Adipocyte (in vitro differentiated cells): ENCODE measurements around the gene BLVRB.
"Not testable (repeated sequence)": the region's sequence is repeated elsewhere in the genome, so short reads cannot be mapped to it uniquely, and the experiment has no call there.

Experiments
- DNase-seq: peaks from one replicate; pipeline ENCODE4 v3.0.0-alpha.2; 2015; ENCODE audit warnings: low read depth
- H3K27me3 ChIP-seq: replicated peaks from 2 replicates; pipeline ENCODE4 v1.7.0; 2013; ENCODE audit warnings: mild to moderate bottlenecking, low read length, moderate library complexity; ENCODE audit not compliant: control insufficient read depth, insufficient read depth
- H3K36me3 ChIP-seq: 2 replicates; pipeline ENCODE4 v1.7.0; 2013; ENCODE audit warnings: low read length, mild to moderate bottlenecking, moderate library complexity; ENCODE audit not compliant: control insufficient read depth, insufficient read depth, severe bottlenecking
- H3K4me1 ChIP-seq: 2 replicates; pipeline ENCODE4 v1.7.0; 2013; ENCODE audit warnings: mild to moderate bottlenecking, low read length, moderate library complexity; ENCODE audit not compliant: control insufficient read depth, insufficient read depth
- H3K4me3 ChIP-seq: 2 replicates; pipeline ENCODE4 v1.7.0; 2013; ENCODE audit warnings: mild to moderate bottlenecking, low read length, moderate library complexity
- H3K9ac ChIP-seq: 2 replicates; pipeline ENCODE4 v1.7.0; 2013; ENCODE audit warnings: mild to moderate bottlenecking, low read length, moderate library complexity
- H3K9me3 ChIP-seq: 2 replicates; pipeline ENCODE4 v1.7.0; 2013; ENCODE audit warnings: mild to moderate bottlenecking, low read length, moderate library complexity; ENCODE audit not compliant: control insufficient read depth

The BLVRB gene

GRCh38 chr19:40430242-40430641 is 35.3 kb downstream of the BLVRB start:
- DNase-seq, H3K36me3 ChIP-seq, H3K9ac ChIP-seq, H3K27me3 ChIP-seq, H3K9me3 ChIP-seq, H3K4me3 ChIP-seq: not testable (repeated sequence)
- peaks cover 16% of the 10 kb centered on the region for H3K4me1 ChIP-seq

DNA sequence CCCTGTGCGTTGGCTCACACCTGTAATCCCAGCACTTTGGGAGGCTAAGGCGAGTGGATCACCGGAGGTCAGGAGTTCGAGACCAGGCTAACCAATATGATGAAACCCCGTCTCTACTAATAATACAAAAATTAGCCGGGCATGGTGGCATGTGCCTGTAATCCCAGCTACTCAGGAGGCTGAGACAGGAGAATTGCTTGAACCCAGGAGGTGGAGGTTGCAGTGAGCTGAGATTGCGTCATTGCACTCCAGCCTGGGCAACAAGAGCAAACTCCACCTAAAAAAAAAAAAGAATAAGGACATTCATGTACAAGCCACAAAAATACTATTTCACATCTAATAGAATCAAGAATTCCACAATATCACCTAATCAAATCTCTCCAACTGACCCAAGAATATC is 37.3 kb downstream of the BLVRB start:
- H3K9ac ChIP-seq, H3K9me3 ChIP-seq, DNase-seq, H3K36me3 ChIP-seq, H3K4me3 ChIP-seq, H3K27me3 ChIP-seq: not testable (repeated sequence)
- peaks cover 15% of the 10 kb centered on the region for H3K4me1 ChIP-seq

- no peaks in the 10 kb centered on the region for H3K27me3 ChIP-seq
- peaks cover 14% of the 10 kb centered on the region for H3K36me3 ChIP-seq
- peak within 1 kb of the TSS; percentile 98 for H3K9ac ChIP-seq
- DNase-seq = peak; percentile 100
- peak within 1 kb of the TSS; percentile 90 for H3K4me3 ChIP-seq
- peaks cover 23% of the 10 kb centered on the region for H3K4me1 ChIP-seq
- no peaks in the 10 kb centered on the region for H3K9me3 ChIP-seq
Observed at GRCh38 chr19:40425450-40426287, 39.9 kb downstream of the BLVRB start, which contains the start of gene SERTAD1. TSS of gene SERTAD1 (minus strand) at chr19:40425992. CDS start at chr19:40423546, 2,446 bp downstream.

DNA sequence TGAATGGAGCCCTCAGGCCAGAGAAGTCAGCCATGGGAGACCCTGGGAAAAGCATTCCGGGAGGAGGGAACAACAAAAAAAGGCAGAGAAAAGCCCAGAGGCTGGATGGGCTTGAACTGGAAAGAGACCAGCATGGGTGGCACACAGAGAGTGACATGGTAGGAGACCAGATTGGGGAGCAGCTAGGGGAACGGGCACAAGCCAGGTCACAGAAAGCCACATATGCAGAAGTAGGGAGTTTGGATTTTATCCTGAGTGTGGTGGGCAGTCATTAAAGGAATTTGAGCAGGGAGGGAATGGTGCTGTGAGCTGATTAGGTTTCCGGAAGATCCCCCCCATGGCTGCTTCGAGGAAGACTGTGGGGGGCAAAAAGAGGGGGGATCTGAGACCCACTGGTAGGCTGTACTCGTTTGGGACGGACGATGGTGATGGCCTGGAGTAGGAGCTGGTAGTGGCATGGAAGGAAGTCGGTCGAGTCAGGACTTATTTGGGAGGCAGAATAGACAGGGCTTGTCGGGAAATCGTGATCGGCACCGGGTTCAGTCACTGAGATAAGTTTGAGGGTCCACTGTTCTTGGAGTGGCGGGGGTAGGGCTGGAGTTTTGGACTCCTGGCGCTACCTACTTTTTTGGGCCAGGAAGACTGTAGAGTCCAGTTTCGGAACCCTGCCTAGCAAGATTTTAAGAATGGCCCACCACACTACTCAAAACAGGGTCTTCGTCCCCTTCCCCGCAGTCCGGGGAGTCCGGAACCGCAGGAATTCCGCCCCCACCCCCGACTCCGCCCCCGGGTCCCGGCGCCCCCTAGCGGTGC is 40.7 kb downstream of the BLVRB start:
- Histone ChIP-seq H3K9ac (peak overlapping the region; percentile 98), H3K27me3 (no peaks in the 10 kb centered on the region), H3K36me3 (peaks cover 14% of the 10 kb centered on the region), H3K4me3 (peak overlapping the region; percentile 90), H3K4me1 (peaks cover 23% of the 10 kb centered on the region), H3K9me3 (no peaks in the 10 kb centered on the region)
- DNase-seq = peak; percentile 53

GRCh38 chr19:40423938-40424337 is 41.6 kb downstream of the BLVRB start:
- Histone ChIP-seq H3K36me3 (peaks cover 14% of the 10 kb centered on the region), H3K4me3 (peak overlapping the region; percentile 90), H3K27me3 (no peaks in the 10 kb centered on the region), H3K9me3 (no peaks in the 10 kb centered on the region), H3K4me1 (peaks cover 23% of the 10 kb centered on the region), H3K9ac (peak overlapping the region; percentile 98)
- DNase-seq = no peak

DNA sequence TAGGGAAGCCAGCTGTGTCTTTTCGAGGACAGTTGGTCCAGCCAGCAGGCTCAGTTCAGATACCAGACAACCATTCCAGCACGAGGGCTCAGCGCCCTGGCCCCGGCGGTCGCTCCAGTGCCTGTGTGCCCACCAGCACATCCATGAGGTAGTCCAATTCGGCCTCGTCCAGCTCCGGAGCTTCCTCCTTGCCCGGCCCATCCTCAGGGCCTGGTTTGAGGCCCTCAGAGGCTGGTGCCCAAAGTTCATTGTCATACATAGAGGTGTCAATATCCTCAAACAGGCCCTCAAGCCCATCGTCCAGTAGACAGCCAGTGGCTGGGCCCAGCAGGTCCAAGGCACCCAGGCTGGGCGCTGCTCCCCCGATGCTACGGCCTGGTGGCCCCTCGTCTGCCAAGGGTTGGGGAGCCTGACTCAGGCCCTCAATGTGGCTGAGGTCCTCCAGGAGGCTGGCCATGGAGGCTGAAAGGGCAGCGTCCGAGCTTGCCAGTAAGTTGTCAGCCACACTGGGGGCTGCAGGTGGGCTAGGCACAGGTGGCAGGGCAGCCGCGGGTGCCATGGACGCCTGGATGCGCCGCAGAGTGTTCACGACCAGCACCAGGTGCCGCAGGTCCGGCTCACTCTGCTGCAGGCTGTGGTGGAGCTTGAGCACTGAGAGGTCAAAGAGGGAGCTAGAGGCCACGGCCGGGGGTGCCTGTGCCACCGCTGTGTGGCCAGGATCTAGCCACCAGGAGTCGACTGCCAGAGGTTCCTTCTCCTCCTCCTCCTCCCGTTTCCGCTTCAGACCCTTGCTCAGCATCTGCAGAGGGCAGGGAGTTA is 42.6 kb downstream of the BLVRB start:
- no peak for DNase-seq
- peaks cover 14% of the 10 kb centered on the region for H3K36me3 ChIP-seq
- H3K4me3 ChIP-seq = no peak overlapping the region

DNA sequence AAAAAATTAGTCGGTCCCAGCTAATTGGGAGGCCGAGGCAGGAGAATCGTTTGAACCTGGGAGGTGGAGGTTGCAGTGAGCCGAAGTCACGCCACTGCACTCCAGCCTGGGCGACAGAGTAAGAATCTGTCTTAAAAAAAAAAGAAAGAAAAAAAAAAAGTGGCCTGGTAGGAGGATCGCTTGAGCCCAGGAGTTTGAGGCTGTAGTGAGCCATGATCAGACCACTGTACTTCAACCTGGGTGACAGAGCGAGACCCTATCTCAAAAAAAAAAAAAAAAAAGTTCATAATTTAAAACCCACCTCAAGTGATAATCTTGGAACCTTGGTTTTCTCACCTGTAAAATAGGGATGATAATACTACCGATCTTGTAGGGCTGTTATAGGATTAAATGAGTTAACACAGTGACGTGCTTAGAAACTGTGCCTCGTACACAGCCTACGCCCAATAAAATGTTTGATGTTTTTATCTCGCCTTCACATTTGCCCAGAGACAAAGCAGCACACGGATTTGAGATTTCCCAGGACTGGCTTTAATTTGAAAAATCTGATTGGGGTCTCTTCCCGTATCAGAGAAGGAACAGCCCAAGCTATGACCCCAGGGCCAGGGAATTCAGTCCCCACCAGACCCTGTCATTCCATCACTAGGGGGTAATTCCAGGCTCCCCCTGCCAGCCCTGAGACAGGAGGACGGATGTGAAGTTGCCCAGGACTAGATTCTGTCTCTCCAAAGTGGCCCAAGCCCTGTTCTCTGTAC is 43.4 kb downstream of the BLVRB start:
- Histone ChIP-seq H3K4me1 (peaks cover 23% of the 10 kb centered on the region), H3K4me3 (no peak overlapping the region)
- DNase-seq = no peak

More for the DNA sequence above, 42.6 kb downstream of the BLVRB start:
- H3K9ac ChIP-seq = peak overlapping the region; percentile 98
- H3K4me1 ChIP-seq = peaks cover 23% of the 10 kb centered on the region
- H3K9me3 ChIP-seq = no peaks in the 10 kb centered on the region
- H3K27me3 ChIP-seq = no peaks in the 10 kb centered on the region

GRCh38 chr19:40420766-40421765 is 44.5 kb downstream of the BLVRB start:
- peak; percentile 97 for DNase-seq
- Histone ChIP-seq H3K4me1 (peaks cover 23% of the 10 kb centered on the region), H3K9ac (peak overlapping the region; percentile 98), H3K4me3 (peak overlapping the region; percentile 88), H3K36me3 (peaks cover 14% of the 10 kb centered on the region), H3K27me3 (no peaks in the 10 kb centered on the region), H3K9me3 (no peaks in the 10 kb centered on the region)

More for the DNA sequence above, 43.4 kb downstream of the BLVRB start:
- H3K36me3 ChIP-seq = peaks cover 14% of the 10 kb centered on the region
- no peaks in the 10 kb centered on the region for H3K27me3 ChIP-seq
- peak overlapping the region; percentile 98 for H3K9ac ChIP-seq
- H3K9me3 ChIP-seq = no peaks in the 10 kb centered on the region

DNA sequence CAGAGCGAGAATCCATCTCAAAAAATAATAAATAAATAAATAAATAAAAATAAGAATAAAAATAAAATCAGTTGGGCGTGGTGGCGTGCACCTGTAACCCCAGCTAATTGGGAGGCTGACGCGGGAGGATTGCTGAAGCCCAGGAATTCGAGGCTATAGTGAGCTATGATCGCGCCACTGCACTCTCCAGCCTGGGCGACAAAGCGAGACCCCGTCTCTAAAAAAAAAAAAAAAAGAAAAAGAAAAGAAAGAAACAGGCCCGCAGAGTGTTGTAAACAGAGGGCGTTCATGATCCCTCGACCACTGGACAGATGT is 45.1 kb downstream of the BLVRB start:
- Histone ChIP-seq H3K9me3 (no peaks in the 10 kb centered on the region), H3K36me3 (peaks cover 14% of the 10 kb centered on the region), H3K27me3 (no peaks in the 10 kb centered on the region), H3K4me1 (peaks cover 23% of the 10 kb centered on the region), H3K9ac (peak overlapping the region; percentile 98), H3K4me3 (peak overlapping the region; percentile 88)
- DNase-seq = no peak
